ENCODE measurements around the gene CPXM2. TPM values are rescaled to one million over a fixed set of nuclear protein-coding genes. Genes with fewer than 3 reads are reported as not detected.

The CPXM2 gene
- total RNA-seq, 2 donors from 2014 or later = 12.5 to 17.0 TPM

- intact Hi-C loops (cut with DNase I) = no loop called here
- no peak for DNase-seq
- no peak for ATAC-seq
Measured at GRCh38 chr10:123882681-123883445, 8.7 kb downstream of the CPXM2 start.

GRCh38 chr10:123882177-123882576 is 9.4 kb downstream of the CPXM2 start:
- intact Hi-C loops (cut with DNase I) = no loop called here
- peak in 1 of 2 donors; percentile 38 for ATAC-seq

DNA sequence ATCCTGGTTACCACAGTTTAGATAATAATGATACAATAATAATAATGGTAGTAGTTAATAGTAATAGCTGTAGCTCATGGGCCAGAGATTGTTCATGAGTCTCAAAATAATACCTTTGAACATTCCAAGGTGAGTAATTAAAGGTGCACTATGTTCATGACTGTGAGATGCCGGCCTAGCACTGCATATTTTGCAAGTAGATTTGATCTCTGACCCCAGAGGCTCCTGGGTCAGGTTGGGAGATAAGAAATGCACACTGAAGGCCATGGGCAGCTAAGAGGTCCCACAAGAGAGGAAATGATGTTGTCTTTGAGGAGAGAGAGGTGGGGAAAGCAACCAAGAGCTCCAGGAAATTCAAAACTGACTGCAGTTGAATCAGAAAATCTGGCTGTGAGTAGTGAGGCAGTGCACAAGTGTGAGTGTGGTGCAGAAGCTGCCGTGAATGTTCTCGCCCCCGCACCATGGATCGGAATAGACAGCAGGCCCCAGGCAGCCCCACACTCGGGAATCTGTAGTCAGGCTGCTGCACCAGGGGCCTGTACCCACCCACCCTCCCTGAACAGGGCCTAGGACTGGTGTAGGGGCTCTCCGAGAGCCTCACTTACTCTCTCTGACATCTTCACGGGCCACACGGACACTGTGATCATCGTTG is 11.9 kb downstream of the CPXM2 start:
- ATAC-seq = no peak

More at GRCh38 chr10:123882177-123882576, 9.4 kb downstream of the CPXM2 start:
- DNase-seq = no peak

GRCh38 chr10:123878666-123879303 is 12.8 kb downstream of the CPXM2 start:
- DNase-seq (no peak), ATAC-seq (no peak)
- intact Hi-C loops (cut with DNase I) = no loop called here

More for the DNA sequence above, 11.9 kb downstream of the CPXM2 start:
- intact Hi-C loops (cut with DNase I) = no loop called here
- DNase-seq = no peak

GRCh38 chr10:123870260-123870659 is 21.3 kb downstream of the CPXM2 start:
- intact Hi-C loops (cut with DNase I) = no loop called here
- ATAC-seq = no peak

GRCh38 chr10:123869020-123869414 is 22.6 kb downstream of the CPXM2 start:
- intact Hi-C loops (cut with DNase I) = no loop called here
- ATAC-seq = no peak
- DNase-seq = no peak

More at GRCh38 chr10:123870260-123870659, 21.3 kb downstream of the CPXM2 start:
- no peak for DNase-seq

DNA sequence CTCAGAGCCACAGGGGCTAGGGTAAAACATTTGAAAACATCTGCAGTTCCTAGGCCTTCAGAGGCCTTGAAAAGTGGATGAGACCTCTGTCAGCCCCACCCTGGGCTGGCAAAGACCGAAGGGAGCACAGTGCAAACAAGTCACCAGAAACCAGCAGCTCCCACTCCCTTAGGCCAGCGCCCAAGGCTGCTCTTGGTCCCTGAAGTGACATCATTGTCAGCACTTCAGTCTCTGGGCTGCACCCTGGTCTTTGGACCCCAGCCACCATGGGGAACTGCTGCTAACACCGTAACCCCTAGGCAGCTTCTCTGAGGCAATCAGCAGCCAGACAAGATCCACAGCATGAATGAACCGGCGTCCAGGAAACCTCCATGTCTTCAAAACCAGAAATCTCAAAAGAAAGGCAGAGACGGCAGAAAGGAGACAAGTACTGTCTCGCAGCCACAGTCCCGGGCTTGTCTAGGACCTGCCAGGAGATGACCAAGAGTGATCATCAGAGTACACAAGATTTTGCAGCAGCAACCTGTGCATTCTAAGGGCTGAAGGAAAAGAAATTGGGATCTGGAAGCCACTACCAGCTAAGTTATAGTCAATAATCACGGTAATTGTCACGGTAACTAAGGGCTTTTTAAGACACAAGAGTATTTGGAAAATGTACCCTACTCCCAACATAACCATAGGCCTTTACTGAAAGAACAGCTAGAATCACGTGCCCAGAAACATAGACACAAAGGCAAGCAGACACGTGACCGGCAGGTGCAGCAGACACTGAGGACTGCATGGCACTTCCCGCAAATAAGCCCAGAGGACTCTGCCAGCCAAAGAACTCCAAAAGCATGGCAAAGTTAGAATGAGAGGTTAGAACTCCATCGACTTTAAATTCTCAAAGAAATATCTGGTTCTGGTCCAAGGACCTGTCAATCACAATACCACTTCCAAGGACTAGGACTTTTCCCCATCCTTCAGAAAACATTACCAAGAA is 23.3 kb downstream of the CPXM2 start:
- DNase-seq (no peak), ATAC-seq (no peak)
- intact Hi-C loops (cut with DNase I) = no loop called here

DNA sequence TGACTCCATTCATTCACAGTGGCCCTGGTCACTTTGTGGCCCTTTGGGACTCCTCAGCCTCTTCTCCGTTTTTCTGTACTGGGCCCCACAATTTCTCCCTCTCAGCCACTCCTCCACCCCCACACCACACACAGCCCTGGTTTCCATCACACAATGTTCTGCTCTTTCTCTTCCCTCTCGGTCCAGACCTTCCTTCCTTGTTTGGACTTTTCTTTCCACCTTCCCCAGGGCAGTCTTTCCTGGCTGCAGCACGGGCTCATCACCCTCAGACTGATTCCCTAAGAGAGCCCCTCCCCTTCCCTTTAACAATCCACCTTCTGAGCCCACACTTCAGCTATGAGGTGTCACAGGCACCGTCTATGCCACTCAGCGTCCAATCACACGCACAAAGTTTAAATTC is 25.7 kb downstream of the CPXM2 start:
- ATAC-seq = no peak
- no peak for DNase-seq

DNA sequence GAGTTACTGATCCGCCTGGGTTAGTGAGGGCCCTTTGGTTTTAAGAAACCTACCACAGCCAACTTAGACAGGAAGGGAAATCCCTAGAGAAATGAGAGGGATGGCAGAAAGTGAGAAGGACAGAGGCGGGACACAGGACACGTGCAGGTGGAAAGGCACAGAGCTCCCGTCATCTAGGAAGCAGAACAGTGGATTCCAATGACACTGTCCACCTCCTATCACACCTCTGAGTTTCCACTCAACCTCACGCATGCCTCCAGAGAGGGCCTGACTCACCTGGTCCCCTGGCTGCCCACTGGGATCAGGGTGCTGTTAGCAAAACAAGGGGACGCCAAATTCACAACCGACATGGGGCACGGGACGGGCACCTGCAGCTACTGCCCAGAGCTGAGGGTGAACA is 26.3 kb downstream of the CPXM2 start:
- no peak for DNase-seq
- intact Hi-C loops (cut with DNase I) = no loop called here
- ATAC-seq = peak in 1 of 2 donors; percentile 19

More for the DNA sequence above, 25.7 kb downstream of the CPXM2 start:
- intact Hi-C loops (cut with DNase I) = no loop called here

DNA sequence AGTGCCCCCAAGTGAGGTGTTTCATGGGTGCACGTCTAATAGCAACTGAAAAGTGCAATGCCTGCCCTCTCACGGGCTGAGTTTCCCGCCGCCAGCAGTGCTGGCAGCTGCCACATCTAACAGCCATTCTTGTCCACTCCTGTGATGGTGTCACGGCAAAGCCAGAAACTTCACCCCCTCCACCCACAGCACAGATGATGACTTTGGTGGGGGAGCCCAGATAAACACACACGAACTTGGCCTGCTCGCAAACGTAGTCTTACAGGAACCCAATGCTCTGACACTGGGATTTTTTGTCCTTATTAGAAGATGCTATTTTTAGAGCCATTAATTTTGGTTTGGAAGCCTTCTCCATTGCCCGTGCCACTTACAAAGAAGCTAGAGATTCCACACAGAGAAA is 26.7 kb downstream of the CPXM2 start:
- ATAC-seq (peak in 1 of 2 donors; percentile 19), DNase-seq (no peak)
- intact Hi-C loops (cut with DNase I) = no loop called here

- ATAC-seq = no peak
- intact Hi-C loops (cut with DNase I) = no loop called here
- DNase-seq = no peak
Measured at GRCh38 chr10:123863721-123864482, 27.7 kb downstream of the CPXM2 start.

DNA sequence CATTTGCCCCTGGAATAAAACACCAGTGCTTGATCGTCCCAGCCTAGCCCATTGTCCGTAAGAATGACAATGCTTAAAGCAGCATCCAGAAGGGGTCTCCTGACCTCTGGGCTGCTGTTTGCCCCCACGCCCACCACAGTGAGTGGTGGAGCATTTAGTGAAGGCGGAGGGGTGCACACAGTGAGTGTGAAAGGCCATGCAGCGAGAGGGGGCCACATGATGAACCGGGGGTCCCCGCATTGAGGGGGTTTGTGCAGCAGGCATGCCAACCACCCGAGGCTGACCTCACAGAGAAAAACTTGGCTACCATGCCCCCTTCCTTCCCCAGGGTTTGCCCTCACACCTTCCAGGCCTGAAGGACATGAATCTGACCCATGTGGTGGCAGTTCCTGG is 28.4 kb downstream of the CPXM2 start:
- ATAC-seq (no peak), DNase-seq (no peak)
- intact Hi-C loops (cut with DNase I) = no loop called here

- DNase-seq (no peak), ATAC-seq (no peak)
- intact Hi-C loops (cut with DNase I) = no loop called here
Measured at GRCh38 chr10:123862421-123863182, 29.0 kb downstream of the CPXM2 start.

- ATAC-seq (no peak), DNase-seq (no peak)
- intact Hi-C loops (cut with DNase I) = no loop called here
Measured at GRCh38 chr10:123860856-123861255, 30.8 kb downstream of the CPXM2 start.

DNA sequence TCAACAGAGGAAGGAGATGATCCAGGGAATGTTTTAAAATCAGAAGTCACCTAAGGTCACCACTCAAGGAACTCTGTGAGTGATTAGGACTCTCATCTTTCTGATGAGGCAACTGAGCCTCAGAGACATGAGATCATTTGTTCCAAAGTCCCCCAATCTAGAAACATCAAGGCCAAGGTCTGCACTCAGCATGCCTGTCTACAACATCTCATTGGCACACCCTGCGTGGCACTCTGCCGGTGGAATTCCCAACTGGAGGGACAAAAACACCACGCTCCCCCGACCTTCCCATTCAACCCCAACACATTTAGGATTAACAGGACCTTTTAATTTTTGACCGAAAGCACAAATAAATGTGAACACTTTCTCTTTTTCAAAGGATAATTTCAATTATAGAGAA is 31.4 kb downstream of the CPXM2 start:
- no peak for ATAC-seq
- intact Hi-C loops (cut with DNase I) = no loop called here
- DNase-seq = no peak

DNA sequence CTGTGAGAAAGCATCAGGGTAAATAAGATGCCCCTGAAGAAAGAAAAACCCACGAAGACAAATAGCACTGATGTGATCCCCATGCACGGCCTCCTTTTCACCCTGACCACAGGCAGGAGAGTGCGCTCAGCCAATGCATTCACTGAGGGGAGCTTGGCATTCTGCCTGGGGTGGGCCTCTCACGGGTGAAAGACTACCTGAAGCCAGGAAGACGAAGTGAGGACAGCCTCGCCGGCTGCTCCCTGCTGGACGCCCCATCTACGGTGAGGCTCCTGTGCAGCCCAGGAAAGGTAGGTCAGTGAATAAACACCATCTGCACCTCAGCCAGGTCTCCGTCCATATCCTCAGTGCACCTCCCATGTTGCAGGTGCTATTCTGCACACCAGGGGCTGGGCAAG is 32.0 kb downstream of the CPXM2 start:
- intact Hi-C loops (cut with DNase I) = no loop called here
- ATAC-seq (no peak), DNase-seq (no peak)

DNA sequence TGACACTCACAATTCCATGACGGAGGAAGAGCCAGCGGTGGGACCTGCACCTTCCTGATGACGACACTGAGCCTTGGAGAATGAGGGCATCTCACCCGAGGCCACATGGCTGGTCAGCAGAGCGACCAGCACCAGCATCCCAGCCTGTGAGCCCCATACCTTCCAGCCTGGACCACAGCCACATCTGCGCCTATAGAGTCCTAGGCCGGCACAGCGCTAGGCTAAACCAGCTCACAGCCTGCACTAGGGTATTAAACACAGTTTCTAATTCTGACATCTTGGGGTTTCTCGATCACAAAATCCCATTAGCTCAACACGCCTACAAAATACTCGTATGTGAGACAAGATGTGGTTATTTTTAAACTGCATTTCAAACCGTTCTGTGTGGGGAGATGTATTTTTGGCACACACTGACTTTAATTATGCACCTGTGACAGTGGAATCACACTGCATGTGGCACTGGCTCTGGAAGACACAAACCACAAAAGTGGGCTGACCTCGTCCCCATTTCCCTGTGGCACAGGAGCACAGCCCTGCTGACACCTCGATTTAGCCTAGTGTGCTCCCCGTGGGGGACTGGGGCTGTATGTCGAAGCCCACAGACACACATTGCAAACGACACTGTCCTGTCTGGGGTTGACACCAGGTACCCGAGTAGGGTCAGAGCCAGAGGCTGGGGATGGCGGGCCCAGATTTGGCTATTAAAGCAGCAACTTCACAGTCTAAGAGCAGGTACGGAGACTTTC is 32.5 kb downstream of the CPXM2 start:
- intact Hi-C loops (cut with DNase I) = no loop called here
- DNase-seq (no peak), ATAC-seq (no peak)
